Measurements from ENCODE around the gene PKP1.

Gene PKP1

GRCh38 chr1:201261771-201262547, 21.3 kb upstream of the PKP1 start:
- DNase-seq, result no peak

- DNase-seq, result no peak
Measured at GRCh38 chr1:201262963-201263608, 20.2 kb upstream of the PKP1 start.

- no peak for DNase-seq
Measured at GRCh38 chr1:201264072-201264471, 19.2 kb upstream of the PKP1 start.

- no peak for DNase-seq
Measured at GRCh38 chr1:201264554-201264953, 18.8 kb upstream of the PKP1 start.

GRCh38 chr1:201265756-201266155, 17.6 kb upstream of the PKP1 start:
- DNase-seq, result no peak

GRCh38 chr1:201266276-201266675, 17.0 kb upstream of the PKP1 start:
- DNase-seq, result no peak

- no peak for DNase-seq
Measured at GRCh38 chr1:201266774-201267173, 16.5 kb upstream of the PKP1 start.

GRCh38 chr1:201267481-201268229, 15.7 kb upstream of the PKP1 start:
- no peak for DNase-seq

- no peak for DNase-seq
Measured at GRCh38 chr1:201268604-201269151, 14.6 kb upstream of the PKP1 start.

- no peak for DNase-seq
Measured at GRCh38 chr1:201269281-201269680, 14.0 kb upstream of the PKP1 start.

- no peak for DNase-seq
Measured at GRCh38 chr1:201269900-201270410, 13.4 kb upstream of the PKP1 start.

GRCh38 chr1:201270616-201271390, 12.5 kb upstream of the PKP1 start:
- DNase-seq, result no peak

- no peak for DNase-seq
Measured at GRCh38 chr1:201272799-201273198, 10.5 kb upstream of the PKP1 start.

GRCh38 chr1:201274616-201275252, 8.6 kb upstream of the PKP1 start:
- no peak for DNase-seq

GRCh38 chr1:201275253-201275666, 8.0 kb upstream of the PKP1 start:
- DNase-seq, result no peak

GRCh38 chr1:201276891-201277290, 6.4 kb upstream of the PKP1 start:
- DNase-seq, result no peak

GRCh38 chr1:201277441-201277840, 5.9 kb upstream of the PKP1 start:
- DNase-seq, result no peak

- DNase-seq, result no peak
Measured at GRCh38 chr1:201279313-201279712, 4.0 kb upstream of the PKP1 start.

- DNase-seq, result no peak
Measured at GRCh38 chr1:201280884-201281283, 2.4 kb upstream of the PKP1 start.

GRCh38 chr1:201281573-201281972, 1.7 kb upstream of the PKP1 start:
- no peak for DNase-seq

GRCh38 chr1:201282216-201282615, 1.1 kb upstream of the PKP1 start:
- DNase-seq, result no peak

Data from NK-92 treated with Interleukin-12 subunit alpha and Interleukin-12 subunit beta, amount 100 ng/mL, for 24 hours (cell line).